Activated naive CD4-positive, alpha-beta T cell treated with anti-CD3 and anti-CD28 coated beads, Interleukin-2, amount 50 U/mL, for 24 hours (primary cell): ENCODE results near the gene FAF2.
"Not testable (repeated sequence)": the region's sequence is repeated elsewhere in the genome, so short reads cannot be mapped to it uniquely, and the experiment has no call there.

ENCODE experiments used
- H3K27ac Mint-ChIP-seq: one replicate; pipeline ENCODE4 v1.8.0; 2021; ENCODE audit warnings: mild to moderate bottlenecking, mixed read lengths
- H3K27me3 Mint-ChIP-seq: one replicate; pipeline ENCODE4 v1.8.0; 2021; ENCODE audit warnings: mixed read lengths
- H3K36me3 Mint-ChIP-seq: one replicate; pipeline ENCODE4 v1.8.0; 2021; ENCODE audit warnings: mixed read lengths
- H3K4me1 Mint-ChIP-seq: one replicate; pipeline ENCODE4 v1.8.0; 2021; ENCODE audit warnings: mixed read lengths
- H3K4me3 Mint-ChIP-seq: one replicate; pipeline ENCODE4 v1.8.0; 2021; ENCODE audit warnings: mild to moderate bottlenecking, mixed read lengths
- H3K9me3 Mint-ChIP-seq: one replicate; pipeline ENCODE4 v1.8.0; 2021; ENCODE audit warnings: mixed read lengths

FAF2 gene

GRCh38 chr5:176547802-176548201 is 99.6 kb downstream of the FAF2 start:
- peak overlapping the region; percentile 65 for H3K27ac Mint-ChIP-seq
- H3K4me3 Mint-ChIP-seq: no peak overlapping the region
- H3K36me3 Mint-ChIP-seq: no peaks in the 10 kb centered on the region
- no peaks in the 10 kb centered on the region for H3K9me3 Mint-ChIP-seq
- H3K27me3 Mint-ChIP-seq: no peaks in the 10 kb centered on the region
- peaks cover 50% of the 10 kb centered on the region for H3K4me1 Mint-ChIP-seq

- no peaks in the 10 kb centered on the region for H3K36me3 Mint-ChIP-seq
- peak within 1 kb of the TSS; percentile 35 for H3K27ac Mint-ChIP-seq
- no peaks in the 10 kb centered on the region for H3K9me3 Mint-ChIP-seq
- peaks cover 57% of the 10 kb centered on the region for H3K4me1 Mint-ChIP-seq
- no peaks in the 10 kb centered on the region for H3K27me3 Mint-ChIP-seq
- peak within 1 kb of the TSS; percentile 51 for H3K4me3 Mint-ChIP-seq
Observed at GRCh38 chr5:176548967-176549444, 100.8 kb downstream of the FAF2 start, which contains the start of gene CDHR2. TSS of gene CDHR2 (plus strand) at chr5:176549342. CDS start at chr5:176565353, 16,011 bp downstream.

GRCh38 chr5:176549871-176550270 is 101.7 kb downstream of the FAF2 start:
- Mint-ChIP-seq H3K27ac (no peak overlapping the region), H3K4me3 (peak overlapping the region; percentile 51), H3K36me3 (no peaks in the 10 kb centered on the region), H3K9me3 (no peaks in the 10 kb centered on the region), H3K27me3 (no peaks in the 10 kb centered on the region), H3K4me1 (peaks cover 58% of the 10 kb centered on the region)

- Mint-ChIP-seq H3K27me3 (no peaks in the 10 kb centered on the region), H3K27ac (no peak overlapping the region), H3K36me3 (no peaks in the 10 kb centered on the region), H3K9me3 (no peaks in the 10 kb centered on the region), H3K4me3 (peak overlapping the region; percentile 51), H3K4me1 (peaks cover 58% of the 10 kb centered on the region)
Observed at GRCh38 chr5:176550275-176550831, 102.2 kb downstream of the FAF2 start.

GRCh38 chr5:176550937-176551336 is 102.8 kb downstream of the FAF2 start:
- peaks cover 58% of the 10 kb centered on the region for H3K4me1 Mint-ChIP-seq

GRCh38 chr5:176552332-176552869 is 104.2 kb downstream of the FAF2 start:
- Mint-ChIP-seq H3K4me3 (no peak overlapping the region), H3K36me3 (no peaks in the 10 kb centered on the region), H3K27me3 (no peaks in the 10 kb centered on the region), H3K27ac (no peak overlapping the region), H3K4me1 (peaks cover 67% of the 10 kb centered on the region), H3K9me3 (no peaks in the 10 kb centered on the region)

More at GRCh38 chr5:176550937-176551336, 102.8 kb downstream of the FAF2 start:
- H3K36me3 Mint-ChIP-seq, H3K9me3 Mint-ChIP-seq, H3K27me3 Mint-ChIP-seq: not testable (repeated sequence)
- H3K4me3 Mint-ChIP-seq: peak overlapping the region; percentile 51
- H3K27ac Mint-ChIP-seq: peak overlapping the region; percentile 46

GRCh38 chr5:176553260-176554085 is 105.3 kb downstream of the FAF2 start:
- H3K4me1 Mint-ChIP-seq: peaks cover 61% of the 10 kb centered on the region
- H3K27me3 Mint-ChIP-seq: no peaks in the 10 kb centered on the region
- H3K36me3 Mint-ChIP-seq: no peaks in the 10 kb centered on the region
- H3K4me3 Mint-ChIP-seq: no peak overlapping the region
- H3K27ac Mint-ChIP-seq: peak overlapping the region; percentile 70
- H3K9me3 Mint-ChIP-seq: no peaks in the 10 kb centered on the region

- Mint-ChIP-seq H3K4me3 (no peak overlapping the region), H3K9me3 (no peaks in the 10 kb centered on the region), H3K27ac (no peak overlapping the region), H3K36me3 (no peaks in the 10 kb centered on the region), H3K4me1 (peaks cover 77% of the 10 kb centered on the region), H3K27me3 (no peaks in the 10 kb centered on the region)
Observed at GRCh38 chr5:176557846-176558245, 109.7 kb downstream of the FAF2 start.
